HCT116 (cell line): ENCODE data around the gene RHCE.
"Not testable (repeated sequence)": the region's sequence is repeated elsewhere in the genome, so short reads cannot be mapped to it uniquely, and the experiment has no call there.

Experiments used
- CTCF ChIP-seq, 3 experiments: fragments of 200-600 bp in 1 of 3; sonication (generic) in 1 of 3; IDR thresholded peaks in 2 of 3; conservative IDR thresholded peaks in 1 of 3; 2 replicates each; pipeline ENCODE4 v1.5.1; 2012 to 2017; ENCODE audit warnings: low read depth in 2 of 3, low read length in 2 of 3, antibody characterized with exemption in 1 of 3, borderline replicate concordance in 1 of 3, control low read depth in 1 of 3, mild to moderate bottlenecking in 1 of 3, mixed read lengths in 1 of 3, mixed run types in 1 of 3, moderate library complexity in 1 of 3; ENCODE audit not compliant: insufficient read depth in 1 of 3
- POLR2A ChIP-seq: IDR thresholded peaks from 2 replicates; pipeline ENCODE4 v1.7.0; 2011; ENCODE audit warnings: borderline replicate concordance; ENCODE audit not compliant: insufficient read depth, insufficient read length; ENCODE audit errors: extremely low read depth
- POLR2AphosphoS5 ChIP-seq: IDR thresholded peaks from 2 replicates; pipeline ENCODE4 v1.6.1; 2011; ENCODE audit warnings: mild to moderate bottlenecking, low read depth, low read length, moderate library complexity
- SRF ChIP-seq: IDR thresholded peaks from 2 replicates; pipeline ENCODE4 v1.6.1; 2012; ENCODE audit warnings: low read depth
- YY1 ChIP-seq: IDR thresholded peaks from 2 replicates; pipeline ENCODE4 v1.6.1; 2011; ENCODE audit warnings: low read length, low read depth, moderate library complexity, mild to moderate bottlenecking; ENCODE audit not compliant: insufficient replicate concordance; ENCODE audit errors: extremely low read depth
- TF ChIP-seq, protein P1 (sequence below): IDR thresholded peaks from 2 replicates; pipeline ENCODE4 v1.6.1; 2012

GRCh38 chr1:25312806-25313470 is 107.7 kb downstream of the RHCE start:
- not testable (repeated sequence) for TF ChIP-seq POLR2A; SRF; CTCF (IDR thresholded peaks at IDR 0.05 in 2 of 3, conservative IDR thresholded peaks at IDR 0.05 in 1 of 3; ENCODE audit: borderline replicate concordance in 1 of 3, insufficient read depth in 1 of 3, low read depth in 2 of 3, low read length in 2 of 3); YY1; POLR2AphosphoS5
- TF ChIP-seq, protein P1, sequence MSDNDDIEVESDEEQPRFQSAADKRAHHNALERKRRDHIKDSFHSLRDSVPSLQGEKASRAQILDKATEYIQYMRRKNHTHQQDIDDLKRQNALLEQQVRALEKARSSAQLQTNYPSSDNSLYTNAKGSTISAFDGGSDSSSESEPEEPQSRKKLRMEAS = not testable (repeated sequence)
